ENCODE data around the gene LGMN.
"Not testable (repeated sequence)": the region's sequence is repeated elsewhere in the genome, so short reads cannot be mapped to it uniquely, and the experiment has no call there.

LGMN gene

DNA sequence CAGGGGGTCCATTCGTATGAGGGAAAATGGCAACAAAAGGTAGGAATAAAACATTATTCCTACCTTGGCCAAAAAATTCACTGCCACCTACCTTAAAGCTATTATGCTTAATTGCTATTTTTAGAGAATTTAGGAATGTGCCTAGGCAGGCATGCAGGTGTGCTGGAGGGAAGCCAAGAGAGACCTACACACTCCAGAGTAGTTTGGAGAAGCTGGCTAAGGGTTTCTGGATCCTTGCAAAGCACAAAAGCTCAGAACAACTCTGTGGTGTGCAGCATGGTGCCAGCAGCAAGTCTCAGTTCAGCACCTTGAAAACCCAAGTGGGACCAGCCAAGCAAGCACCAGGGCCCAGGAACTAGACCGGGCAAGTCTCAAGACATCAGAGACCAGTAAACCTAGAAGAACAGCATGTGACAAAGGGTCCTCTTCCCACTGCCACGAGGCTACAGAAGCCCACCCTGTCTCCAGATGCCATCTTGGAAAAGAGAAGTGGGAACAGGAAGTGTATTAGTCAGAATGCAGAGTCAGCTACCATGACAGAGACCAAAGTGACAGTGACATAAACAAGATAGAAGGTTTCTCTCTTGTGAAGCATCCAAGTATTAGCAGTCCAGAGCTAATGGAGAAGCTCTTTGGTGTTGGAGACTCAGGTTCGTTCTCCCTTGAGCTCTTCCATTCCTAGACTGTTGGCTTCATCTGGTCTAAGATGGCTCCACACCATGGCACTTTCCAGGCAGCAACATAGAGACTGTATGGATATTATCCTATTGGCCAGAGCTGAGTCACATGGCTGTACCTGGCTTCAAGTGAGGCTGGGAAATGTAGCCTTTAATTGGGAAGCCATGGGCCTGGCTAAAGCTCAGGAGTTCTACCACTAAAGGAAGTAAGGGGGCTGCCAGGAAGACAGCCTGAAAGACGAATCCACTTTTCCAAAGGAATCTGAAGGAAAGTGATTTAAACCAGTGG lies 15.5 kb upstream of the LGMN start:
- peak; percentile 98 for FAIRE-seq
- not testable (repeated sequence) for DNase-seq (ENCODE audit: insufficient read length, low spot score)
- peak; percentile 67 for TF ChIP-seq SPI1 (IDR thresholded peaks at IDR 0.05; ENCODE audit: low read depth, low read length)

DNA sequence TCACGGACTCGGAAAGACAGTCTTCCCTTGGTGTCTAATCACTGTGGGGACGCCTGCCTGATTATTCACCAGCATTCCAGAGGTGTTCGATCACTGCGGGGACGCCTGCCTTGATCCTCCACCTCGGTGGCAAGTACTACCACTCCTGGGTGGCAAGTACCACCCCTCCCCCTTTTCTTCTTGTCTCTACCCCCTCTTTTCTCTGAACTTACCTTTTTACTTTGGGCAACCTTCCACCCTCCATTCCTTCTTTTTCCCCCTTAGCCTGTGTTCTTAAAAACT lies 12.0 kb upstream of the LGMN start:
- TF ChIP-seq POLR2A (IDR thresholded peaks at IDR 0.05; ENCODE audit: low read depth, low read length) (no peak), TAF1 (IDR thresholded peaks at IDR 0.05; ENCODE audit: low read depth, low read length) (no peak), POU2F2 (IDR thresholded peaks at IDR 0.05; ENCODE audit: low read depth, low read length) (no peak), PAX5 (IDR thresholded peaks at IDR 0.05; ENCODE audit: insufficient read depth, low read length, severe bottlenecking) (no peak), POLR2AphosphoS5 (IDR thresholded peaks at IDR 0.05; ENCODE audit: low read depth, low read length) (no peak), SPI1 (IDR thresholded peaks at IDR 0.05; ENCODE audit: low read depth, low read length) (no peak)
- DNase-seq (ENCODE audit: insufficient read length, low spot score): no peak
- no peak for FAIRE-seq

DNA sequence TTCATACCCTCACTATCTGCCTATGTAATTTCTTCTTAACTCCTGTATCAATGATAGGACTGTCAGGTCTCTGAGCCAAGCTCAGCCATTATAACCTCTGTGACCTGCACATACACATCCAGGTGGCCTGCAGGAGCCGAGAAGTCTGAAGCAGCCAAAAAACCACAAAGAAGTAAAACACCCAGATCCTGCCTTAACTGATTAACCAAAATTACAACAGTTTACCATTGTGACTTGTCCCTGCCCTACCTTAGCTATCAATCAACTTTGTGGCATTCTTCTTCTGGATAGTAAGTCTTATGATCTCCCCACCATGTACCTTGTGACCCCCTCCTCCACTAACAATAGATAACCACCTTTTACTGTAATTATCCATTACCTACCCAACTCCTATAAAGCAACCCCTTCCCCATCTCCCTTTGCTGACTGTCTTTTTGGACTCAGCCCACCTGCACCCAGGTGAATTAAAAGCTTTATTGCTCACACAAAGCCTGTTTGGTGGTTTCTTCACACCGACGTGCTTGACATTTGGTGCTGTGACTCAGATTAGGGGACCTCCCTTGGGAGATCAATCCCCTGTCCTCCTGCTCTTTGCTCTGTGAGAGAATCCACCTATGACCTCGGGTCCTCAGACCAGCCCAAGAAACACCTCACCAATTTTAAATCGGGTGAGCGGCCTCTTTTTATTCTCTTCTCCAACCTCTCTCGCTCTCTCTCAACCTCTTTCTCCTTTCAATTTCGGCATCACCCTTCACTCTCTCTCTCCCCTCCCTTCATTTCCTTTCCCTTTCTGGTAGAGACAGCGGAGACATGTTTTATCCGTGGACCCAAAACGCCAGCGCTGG lies 11.5 kb upstream of the LGMN start:
- FAIRE-seq (peak; percentile 74), DNase-seq (ENCODE audit: insufficient read length, low spot score) (no peak)
- TF ChIP-seq POU2F2 (IDR thresholded peaks at IDR 0.05; ENCODE audit: low read depth, low read length) (no peak), PAX5 (IDR thresholded peaks at IDR 0.05; ENCODE audit: insufficient read depth, low read length, severe bottlenecking) (no peak), SPI1 (IDR thresholded peaks at IDR 0.05; ENCODE audit: low read depth, low read length) (no peak), POLR2AphosphoS5 (IDR thresholded peaks at IDR 0.05; ENCODE audit: low read depth, low read length) (no peak), POLR2A (IDR thresholded peaks at IDR 0.05; ENCODE audit: low read depth, low read length) (no peak), TAF1 (IDR thresholded peaks at IDR 0.05; ENCODE audit: low read depth, low read length) (no peak)

DNA sequence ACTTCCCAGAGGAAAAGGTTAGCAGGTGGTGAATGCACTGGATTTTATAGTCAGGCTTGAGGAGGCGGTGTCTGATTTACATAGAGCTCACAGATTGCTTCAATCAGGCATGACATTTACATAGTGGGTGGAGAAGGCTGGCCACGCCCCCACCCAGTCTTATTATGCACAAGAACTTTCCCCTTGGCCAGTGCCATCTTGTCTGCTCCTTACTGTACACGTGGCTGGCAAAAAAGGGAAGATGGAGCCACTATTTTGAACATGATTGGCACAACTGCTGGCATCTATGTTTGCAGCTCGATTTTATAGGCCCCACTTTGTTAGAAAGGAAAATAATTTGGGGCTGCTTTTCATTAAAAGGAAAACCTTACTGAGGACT lies 10.9 kb upstream of the LGMN start:
- FAIRE-seq: peak; percentile 80
- no peak for DNase-seq (ENCODE audit: insufficient read length, low spot score)
- TF ChIP-seq POLR2A (IDR thresholded peaks at IDR 0.05; ENCODE audit: low read depth, low read length): no peak
- TF ChIP-seq SPI1 (IDR thresholded peaks at IDR 0.05; ENCODE audit: low read depth, low read length): no peak
- TF ChIP-seq PAX5 (IDR thresholded peaks at IDR 0.05; ENCODE audit: insufficient read depth, low read length, severe bottlenecking): no peak
- no peak for TF ChIP-seq POLR2AphosphoS5 (IDR thresholded peaks at IDR 0.05; ENCODE audit: low read depth, low read length)
- TF ChIP-seq POU2F2 (IDR thresholded peaks at IDR 0.05; ENCODE audit: low read depth, low read length): peak; percentile 42; the same call in 1 of the 2 replicates

DNA sequence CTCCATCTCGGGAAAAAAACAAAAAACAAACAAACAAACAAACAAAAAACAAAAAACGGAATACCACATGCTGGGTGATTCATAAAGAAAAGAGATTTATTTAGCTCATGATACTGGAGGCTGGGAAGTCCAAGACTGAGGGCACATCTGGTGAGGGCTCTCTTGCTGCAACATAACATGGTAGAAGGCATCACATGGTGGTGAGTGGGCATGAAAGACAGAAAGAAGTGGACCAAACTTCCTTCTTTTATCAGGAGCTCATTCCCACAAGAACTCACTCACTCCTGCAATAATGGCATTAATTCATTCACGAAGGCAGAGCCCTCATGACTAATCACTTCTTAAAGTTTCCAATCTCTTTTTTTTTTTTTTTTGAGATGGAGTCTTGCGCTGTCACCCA lies 8.0 kb upstream of the LGMN start:
- TF ChIP-seq PAX5 (IDR thresholded peaks at IDR 0.05; ENCODE audit: insufficient read depth, low read length, severe bottlenecking): no peak
- TF ChIP-seq SPI1 (IDR thresholded peaks at IDR 0.05; ENCODE audit: low read depth, low read length): no peak
- TF ChIP-seq POU2F2 (IDR thresholded peaks at IDR 0.05; ENCODE audit: low read depth, low read length): no peak
- FAIRE-seq (no peak), DNase-seq (ENCODE audit: insufficient read length, low spot score) (no peak)

DNA sequence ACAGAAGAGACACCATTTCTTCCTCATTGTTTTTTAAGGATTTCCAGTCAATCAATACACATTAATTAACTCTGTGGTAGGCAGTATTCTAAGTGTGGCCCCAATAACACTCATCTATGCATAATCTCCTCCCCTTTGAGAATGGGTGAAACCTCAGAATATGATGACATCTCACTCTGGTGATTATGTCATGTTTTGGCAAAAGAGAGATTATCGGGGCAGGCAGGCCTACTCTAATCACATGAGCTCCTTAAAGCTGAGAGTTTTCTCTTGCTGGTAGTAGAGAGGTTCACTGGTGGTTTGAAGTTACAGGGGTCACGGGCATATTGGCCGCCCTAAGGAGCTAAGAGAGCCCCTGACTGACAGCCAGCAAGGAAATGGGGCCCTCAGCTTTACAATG lies 7.1 kb upstream of the LGMN start:
- TF ChIP-seq POLR2A (IDR thresholded peaks at IDR 0.05; ENCODE audit: low read depth, low read length) (no peak), TAF1 (IDR thresholded peaks at IDR 0.05; ENCODE audit: low read depth, low read length) (no peak), POLR2AphosphoS5 (IDR thresholded peaks at IDR 0.05; ENCODE audit: low read depth, low read length) (no peak), POU2F2 (IDR thresholded peaks at IDR 0.05; ENCODE audit: low read depth, low read length) (no peak), PAX5 (IDR thresholded peaks at IDR 0.05; ENCODE audit: insufficient read depth, low read length, severe bottlenecking) (no peak), SPI1 (IDR thresholded peaks at IDR 0.05; ENCODE audit: low read depth, low read length) (no peak)
- FAIRE-seq: no peak
- DNase-seq (ENCODE audit: insufficient read length, low spot score): no peak

DNA sequence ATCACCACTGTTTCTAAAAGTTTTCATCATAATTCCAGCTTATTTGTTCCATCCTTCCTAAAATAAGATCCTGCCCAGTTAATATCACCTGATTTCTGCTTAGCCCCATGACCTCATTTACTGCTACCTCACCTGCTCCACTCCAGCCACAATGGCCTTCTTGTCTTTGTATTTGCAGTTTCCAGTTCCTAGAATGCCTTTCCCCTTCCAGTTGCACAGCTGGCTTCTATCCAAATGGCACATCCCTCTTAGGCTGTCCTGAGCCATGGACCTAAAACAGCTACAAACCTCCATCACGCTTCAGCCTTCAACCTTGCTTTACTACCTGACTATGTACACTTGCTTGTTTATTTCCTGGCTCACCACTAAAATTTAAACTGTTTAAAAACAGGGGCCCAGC lies 6.5 kb upstream of the LGMN start:
- FAIRE-seq: no peak
- no peak for DNase-seq (ENCODE audit: insufficient read length, low spot score)
- no peak for TF ChIP-seq SPI1 (IDR thresholded peaks at IDR 0.05; ENCODE audit: low read depth, low read length)
- TF ChIP-seq PAX5 (IDR thresholded peaks at IDR 0.05; ENCODE audit: insufficient read depth, low read length, severe bottlenecking): no peak
- no peak for TF ChIP-seq POLR2AphosphoS5 (IDR thresholded peaks at IDR 0.05; ENCODE audit: low read depth, low read length)
- TF ChIP-seq POU2F2 (IDR thresholded peaks at IDR 0.05; ENCODE audit: low read depth, low read length): no peak
- TF ChIP-seq TAF1 (IDR thresholded peaks at IDR 0.05; ENCODE audit: low read depth, low read length): no peak
- no peak for TF ChIP-seq POLR2A (IDR thresholded peaks at IDR 0.05; ENCODE audit: low read depth, low read length)

DNA sequence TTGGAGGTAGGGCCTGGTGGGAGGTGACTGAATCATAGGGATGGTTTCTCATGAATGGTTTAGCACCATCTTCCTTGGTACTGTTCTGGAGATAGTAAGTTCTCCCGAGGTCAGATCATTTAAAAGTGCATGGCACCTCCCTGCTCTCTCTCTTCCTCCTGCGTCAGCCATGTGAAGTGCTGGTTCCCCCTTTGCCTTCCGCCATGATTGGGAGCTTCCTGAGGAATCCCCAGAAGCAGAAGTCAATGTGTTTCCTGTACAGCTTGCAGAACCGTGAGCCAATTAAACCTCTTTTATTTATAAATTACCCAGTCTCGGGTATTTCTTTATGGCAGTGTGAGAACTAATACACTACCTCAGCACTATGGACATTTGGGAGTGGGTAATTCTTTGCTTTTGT lies 4.8 kb upstream of the LGMN start:
- no peak for DNase-seq (ENCODE audit: insufficient read length, low spot score)
- TF ChIP-seq TAF1 (IDR thresholded peaks at IDR 0.05; ENCODE audit: low read depth, low read length) (no peak), SPI1 (IDR thresholded peaks at IDR 0.05; ENCODE audit: low read depth, low read length) (no peak), POU2F2 (IDR thresholded peaks at IDR 0.05; ENCODE audit: low read depth, low read length) (no peak), POLR2AphosphoS5 (IDR thresholded peaks at IDR 0.05; ENCODE audit: low read depth, low read length) (no peak), POLR2A (IDR thresholded peaks at IDR 0.05; ENCODE audit: low read depth, low read length) (no peak), PAX5 (IDR thresholded peaks at IDR 0.05; ENCODE audit: insufficient read depth, low read length, severe bottlenecking) (no peak)
- FAIRE-seq: no peak

DNA sequence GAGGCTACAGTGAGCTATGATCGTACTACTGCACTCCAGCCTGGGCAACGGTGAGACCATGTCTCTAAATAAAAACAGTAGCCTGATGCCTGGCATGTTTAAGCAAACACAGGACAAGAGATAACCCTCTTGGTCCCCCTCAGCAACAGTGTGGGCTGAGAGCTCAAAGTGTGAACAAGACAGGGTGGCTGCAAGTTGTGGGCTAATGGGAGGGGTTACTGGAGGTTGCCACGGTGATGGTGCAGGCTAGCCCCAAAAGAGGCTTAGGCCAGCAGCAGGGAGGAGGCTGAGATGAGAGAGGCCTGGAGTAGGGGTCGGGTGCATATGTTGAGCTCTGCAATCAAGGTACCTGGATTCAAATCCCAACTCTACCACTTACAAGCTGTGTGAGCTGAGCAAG lies 3.4 kb upstream of the LGMN start:
- TF ChIP-seq PAX5 (IDR thresholded peaks at IDR 0.05; ENCODE audit: insufficient read depth, low read length, severe bottlenecking) (no peak), POLR2AphosphoS5 (IDR thresholded peaks at IDR 0.05; ENCODE audit: low read depth, low read length) (no peak), POU2F2 (IDR thresholded peaks at IDR 0.05; ENCODE audit: low read depth, low read length) (no peak), POLR2A (IDR thresholded peaks at IDR 0.05; ENCODE audit: low read depth, low read length) (no peak)
- DNase-seq (ENCODE audit: insufficient read length, low spot score) (no peak), FAIRE-seq (peak; percentile 84)
